Measurements from ENCODE around the gene VKORC1L1.
"Not testable (repeated sequence)": the region's sequence is repeated elsewhere in the genome, so short reads cannot be mapped to it uniquely, and the experiment has no call there.

Gene VKORC1L1

DNA sequence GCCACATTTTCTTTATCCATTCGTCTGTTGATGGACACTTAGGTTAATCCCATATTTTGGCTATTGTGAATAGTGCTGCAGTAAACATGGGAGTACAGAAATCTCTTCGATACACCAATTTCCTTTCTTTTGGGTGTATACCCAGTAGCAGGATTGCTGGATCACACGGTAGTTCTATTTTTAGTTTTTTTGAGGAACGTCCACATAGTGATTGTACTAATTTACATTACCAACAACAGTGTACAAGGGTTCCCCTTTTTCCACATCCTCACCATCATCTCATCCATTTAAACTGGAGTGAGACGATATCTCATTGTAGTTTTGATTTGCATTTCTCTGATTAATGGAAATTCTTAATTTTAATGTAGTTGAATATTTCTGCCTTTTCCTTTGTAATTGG, 19.3 kb downstream of the VKORC1L1 start:
- 0 out of 22 replicates have a peak, but pooled peaks cover 0 to 7% (median 0%) of the 10 kb centered on the region in 11 experiments for H3K9me3 ChIP-seq (replicated peaks in 1 of 11)
- TF ChIP-seq Cebpa-rat (IDR thresholded peaks at IDR 0.05): no peak
- peaks cover 0 to 73% (median 13%) of the 10 kb centered on the region in 11 experiments; a peak in 9 of 22 replicates for H4K20me1 ChIP-seq
- no peak overlapping the region for H3K4me3 ChIP-seq
- no peak overlapping the region for H3K9ac ChIP-seq
- H3K27ac ChIP-seq: peak overlapping the region in 1 of 11 experiments; percentile 46; a peak in 2 of 22 replicates
- H3K27me3 ChIP-seq: no peaks in the 10 kb centered on the region
- H3K4me2 ChIP-seq: peak overlapping the region in 3 of 11 experiments; percentile 59 to 74 (median 68); a peak in 6 of 22 replicates
- peaks cover 7 to 57% (median 32%) of the 10 kb centered on the region in 11 experiments; a peak in 20 of 22 replicates for H3K36me3 ChIP-seq
- peaks cover 4 to 39% (median 12%) of the 10 kb centered on the region in 10 experiments; a peak in 17 of 20 replicates for H3K4me1 ChIP-seq

DNA sequence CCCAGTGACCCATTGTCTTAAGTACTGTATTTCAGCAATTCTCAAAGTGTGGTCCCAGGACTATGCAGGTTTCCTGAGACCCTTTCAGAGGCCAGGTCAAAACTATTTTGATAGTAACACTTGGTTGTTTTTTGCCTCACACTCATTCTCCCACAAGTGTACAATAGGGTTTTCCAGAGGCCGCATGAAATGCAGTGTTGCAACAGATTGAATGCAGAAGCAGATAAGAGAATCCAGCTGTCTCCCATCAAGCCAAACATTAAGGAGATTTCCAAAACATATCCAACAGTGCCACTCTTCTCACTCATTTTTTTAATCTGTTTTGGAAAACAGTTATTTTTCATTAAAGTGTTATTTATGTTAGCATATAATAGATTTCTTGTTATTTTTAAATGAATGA, 20.0 kb downstream of the VKORC1L1 start:
- H4K20me1 ChIP-seq: peaks cover 0 to 67% (median 7%) of the 10 kb centered on the region in 11 experiments; a peak in 9 of 22 replicates
- no peak overlapping the region for H3K9ac ChIP-seq
- peaks cover 4 to 39% (median 12%) of the 10 kb centered on the region in 10 experiments; a peak in 17 of 20 replicates for H3K4me1 ChIP-seq
- H3K4me3 ChIP-seq: no peak overlapping the region
- TF ChIP-seq Cebpa-rat (IDR thresholded peaks at IDR 0.05): no peak
- H3K27ac ChIP-seq: no peak overlapping the region
- H3K4me2 ChIP-seq: peak overlapping the region in 3 of 11 experiments; percentile 59 to 74 (median 68); a peak in 5 of 22 replicates
- H3K9me3 ChIP-seq (replicated peaks in 1 of 11): 0 out of 22 replicates have a peak, but pooled peaks cover 0 to 7% (median 0%) of the 10 kb centered on the region in 11 experiments
- no peaks in the 10 kb centered on the region for H3K27me3 ChIP-seq
- H3K36me3 ChIP-seq: peaks cover 7 to 57% (median 32%) of the 10 kb centered on the region in 11 experiments; a peak in 20 of 22 replicates

DNA sequence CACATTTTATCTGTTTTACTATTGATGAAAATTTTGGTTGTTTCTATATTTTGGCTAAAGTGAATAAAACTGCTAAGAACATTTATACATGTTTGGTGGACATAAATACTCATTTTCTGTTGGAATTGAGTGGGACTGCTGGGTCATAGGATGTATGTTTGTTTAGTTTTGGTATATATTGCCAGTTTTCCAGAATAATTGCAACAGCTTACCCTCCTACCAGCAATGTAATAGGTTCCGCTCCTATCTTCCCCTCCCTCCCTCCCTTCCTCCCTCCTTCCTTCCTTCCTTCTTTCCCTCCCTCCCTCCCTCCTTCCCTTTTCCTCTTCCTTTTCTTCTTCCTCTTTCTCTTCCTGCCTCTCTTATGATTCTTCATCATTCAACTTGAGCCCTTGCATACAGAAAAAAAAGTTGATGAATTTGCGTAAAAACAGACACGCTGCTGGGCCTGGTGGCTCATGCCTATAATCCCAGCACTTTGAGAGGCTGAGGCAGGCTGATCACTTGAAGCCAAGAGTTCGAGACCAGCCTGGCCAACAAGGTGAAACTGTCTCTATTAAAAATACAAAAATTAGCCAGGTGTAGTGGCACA, 23.5 kb downstream of the VKORC1L1 start:
- Histone ChIP-seq H3K27me3 (no peaks in the 10 kb centered on the region), H3K9me3 (replicated peaks in 1 of 11) (peaks cover 5 to 32% (median 21%) of the 10 kb centered on the region in 11 experiments; a peak in 21 of 22 replicates), H3K4me1 (peaks cover 0 to 35% (median 4%) of the 10 kb centered on the region in 10 experiments; a peak in 10 of 20 replicates), H3K27ac (peak overlapping the region in 3 of 11 experiments; percentile 12 to 57 (median 22); a peak in 3 of 22 replicates), H3K9ac (no peak overlapping the region), H4K20me1 (peaks cover 0 to 41% (median 0%) of the 10 kb centered on the region in 11 experiments; a peak in 8 of 22 replicates), H3K4me2 (peak overlapping the region in 4 of 11 experiments; percentile 39 to 68 (median 51); a peak in 6 of 22 replicates), H3K36me3 (peaks cover 10 to 67% (median 52%) of the 10 kb centered on the region in 11 experiments), H3K4me3 (no peak overlapping the region)
- TF ChIP-seq Cebpa-rat (IDR thresholded peaks at IDR 0.05): no peak

DNA sequence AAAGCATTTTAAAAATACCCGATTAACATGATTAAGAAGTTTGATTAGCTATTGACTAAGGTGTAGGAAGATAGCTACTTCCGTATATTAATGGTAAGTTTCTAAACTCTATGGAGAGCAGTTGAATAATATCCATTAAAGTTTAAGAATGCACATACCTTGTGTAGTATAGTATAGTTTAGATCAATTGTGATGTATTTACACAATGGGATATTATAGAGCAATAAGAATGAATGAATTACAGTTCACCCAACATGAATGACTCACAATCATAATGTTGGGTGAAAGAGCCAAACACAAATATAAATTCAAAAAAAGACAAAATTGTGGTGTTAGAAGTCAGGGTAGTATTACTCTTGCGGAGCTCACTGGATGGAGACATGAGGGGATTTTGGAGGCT, 24.4 kb downstream of the VKORC1L1 start:
- not testable (repeated sequence) for H3K27ac ChIP-seq
- H3K4me1 ChIP-seq: peaks cover 0 to 26% (median 4%) of the 10 kb centered on the region in 10 experiments; a peak in 10 of 20 replicates
- peaks cover 15 to 67% (median 53%) of the 10 kb centered on the region in 11 experiments for H3K36me3 ChIP-seq

DNA sequence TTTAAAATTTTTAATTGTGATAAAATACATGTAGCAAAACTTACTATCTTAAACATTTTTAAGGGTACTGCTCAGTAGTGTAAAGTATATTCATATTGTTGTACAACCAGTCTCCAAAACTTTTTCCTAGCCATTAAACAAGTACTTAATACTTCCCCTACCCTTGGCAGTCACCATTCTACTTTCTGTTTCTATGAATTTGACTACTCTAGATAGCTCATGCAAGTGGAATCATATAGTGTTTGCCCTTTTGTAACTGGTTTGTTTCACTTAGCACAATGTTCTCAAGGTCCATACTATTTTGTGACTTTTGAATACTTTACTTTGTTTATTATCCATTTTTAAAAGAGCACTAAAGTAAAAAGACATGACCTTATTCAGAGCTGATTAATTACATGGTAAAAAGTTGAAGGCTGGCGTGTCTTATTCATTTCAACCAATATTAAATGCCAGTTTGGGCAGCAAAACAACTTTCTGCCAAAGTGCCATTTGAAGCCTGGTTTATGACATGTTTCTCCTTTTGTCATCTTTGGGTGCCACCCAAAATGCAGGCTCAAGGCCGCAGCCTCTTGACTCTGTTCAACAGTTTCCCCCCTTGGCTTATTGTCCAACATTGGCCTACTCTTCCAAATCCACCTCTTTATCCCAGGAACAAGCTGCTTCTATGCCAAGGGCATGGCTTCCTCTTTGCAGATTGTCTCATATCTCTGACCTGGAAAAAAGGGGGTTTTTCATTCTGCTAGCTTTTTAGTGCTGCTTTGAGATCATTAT, 26.0 kb downstream of the VKORC1L1 start:
- not testable (repeated sequence) for H3K9ac ChIP-seq, H3K27ac ChIP-seq, H3K4me2 ChIP-seq, H3K27me3 ChIP-seq, H3K4me3 ChIP-seq
- H3K4me1 ChIP-seq: peaks cover 0 to 15% (median 4%) of the 10 kb centered on the region in 10 experiments; a peak in 10 of 20 replicates
- H4K20me1 ChIP-seq: peaks cover 0 to 16% (median 0%) of the 10 kb centered on the region in 11 experiments; a peak in 3 of 22 replicates
- H3K9me3 ChIP-seq (replicated peaks in 1 of 11): peaks cover 30 to 56% (median 46%) of the 10 kb centered on the region in 11 experiments
- peaks cover 20 to 67% (median 56%) of the 10 kb centered on the region in 11 experiments for H3K36me3 ChIP-seq

More for the DNA sequence above, 24.4 kb downstream of the VKORC1L1 start:
- Histone ChIP-seq H3K4me2 (peak overlapping the region in 1 of 11 experiments; percentile 58; a peak in 2 of 22 replicates), H3K9me3 (replicated peaks in 1 of 11) (peaks cover 15 to 41% (median 30%) of the 10 kb centered on the region in 11 experiments), H4K20me1 (peaks cover 0 to 32% (median 0%) of the 10 kb centered on the region in 11 experiments; a peak in 8 of 22 replicates)
- H3K4me3 ChIP-seq, H3K9ac ChIP-seq, H3K27me3 ChIP-seq: not testable (repeated sequence)

DNA sequence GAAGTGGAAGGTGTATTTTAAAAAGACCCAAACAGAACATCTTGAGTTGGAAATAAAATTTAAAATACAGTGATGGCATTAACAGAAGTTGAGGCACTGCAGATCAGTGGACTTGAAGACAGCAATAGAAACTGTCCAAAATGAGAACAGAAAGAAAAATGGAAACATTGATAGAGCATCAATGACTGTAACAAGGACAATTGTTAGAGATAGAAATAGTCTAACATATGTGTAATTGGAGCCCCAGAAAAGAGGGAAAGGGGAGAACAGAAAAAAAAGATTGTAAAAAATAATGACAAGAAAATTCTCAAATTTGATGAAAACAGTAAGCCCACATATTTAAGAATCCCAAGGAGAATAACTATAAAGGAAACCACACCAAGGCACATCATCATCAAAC, 29.4 kb downstream of the VKORC1L1 start:
- no peak for TF ChIP-seq Cebpa-rat (IDR thresholded peaks at IDR 0.05)
- Histone ChIP-seq H3K9ac (no peak overlapping the region), H3K4me2 (no peak overlapping the region), H3K4me3 (no peak overlapping the region), H3K4me1 (peaks cover 0 to 9% (median under 1%) of the 10 kb centered on the region in 10 experiments; a peak in 2 of 20 replicates), H4K20me1 (peaks cover 0 to 16% (median 0%) of the 10 kb centered on the region in 11 experiments; a peak in 4 of 22 replicates), H3K36me3 (peaks cover 21 to 82% (median 69%) of the 10 kb centered on the region in 11 experiments), H3K27me3 (no peaks in the 10 kb centered on the region), H3K9me3 (replicated peaks in 1 of 11) (peaks cover 37 to 71% (median 64%) of the 10 kb centered on the region in 11 experiments), H3K27ac (no peak overlapping the region)

DNA sequence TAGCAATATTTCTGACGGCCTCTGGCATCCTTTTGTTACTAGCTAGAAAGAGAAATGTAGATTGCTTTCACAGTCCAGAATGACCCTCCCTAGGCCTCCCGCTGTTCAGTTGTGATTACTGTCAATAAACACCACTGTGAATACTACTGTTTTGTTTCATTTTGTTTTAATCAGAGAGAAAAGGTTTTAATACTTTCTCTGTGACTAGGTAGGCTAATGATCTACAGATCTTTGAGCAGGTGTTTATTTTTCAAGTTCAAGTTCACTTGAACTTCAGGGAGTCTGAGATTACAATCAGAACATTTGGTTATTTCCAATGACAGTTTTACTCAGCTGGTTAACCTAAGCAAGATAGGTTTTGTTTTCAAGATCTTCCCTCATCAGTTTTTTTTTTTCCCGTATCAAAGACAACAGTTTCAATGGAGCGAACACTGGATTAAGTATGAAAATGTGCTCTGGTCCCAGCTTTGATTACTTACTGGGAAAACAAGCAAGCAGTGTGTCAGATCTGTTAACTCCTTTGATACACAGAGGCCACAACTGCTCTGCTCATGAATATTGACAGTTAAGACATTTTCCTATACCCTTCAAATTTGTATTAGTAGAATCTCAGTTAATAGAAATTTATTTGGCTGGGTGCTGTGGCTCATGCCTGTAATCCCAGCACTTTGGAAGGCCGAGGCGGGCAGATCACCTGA, 34.8 kb downstream of the VKORC1L1 start:
- Histone ChIP-seq H3K4me2 (no peak overlapping the region), H4K20me1 (peaks cover 0 to 69% (median 25%) of the 10 kb centered on the region in 11 experiments; a peak in 14 of 22 replicates), H3K9me3 (replicated peaks in 1 of 11) (peaks cover 18 to 32% (median 27%) of the 10 kb centered on the region in 11 experiments), H3K27me3 (no peaks in the 10 kb centered on the region), H3K4me3 (no peak overlapping the region), H3K9ac (no peak overlapping the region), H3K36me3 (peaks cover 6 to 63% (median 32%) of the 10 kb centered on the region in 11 experiments), H3K4me1 (peaks cover 0 to 15% (median 4%) of the 10 kb centered on the region in 10 experiments; a peak in 5 of 20 replicates), H3K27ac (no peak overlapping the region)
- no peak for TF ChIP-seq Cebpa-rat (IDR thresholded peaks at IDR 0.05)

DNA sequence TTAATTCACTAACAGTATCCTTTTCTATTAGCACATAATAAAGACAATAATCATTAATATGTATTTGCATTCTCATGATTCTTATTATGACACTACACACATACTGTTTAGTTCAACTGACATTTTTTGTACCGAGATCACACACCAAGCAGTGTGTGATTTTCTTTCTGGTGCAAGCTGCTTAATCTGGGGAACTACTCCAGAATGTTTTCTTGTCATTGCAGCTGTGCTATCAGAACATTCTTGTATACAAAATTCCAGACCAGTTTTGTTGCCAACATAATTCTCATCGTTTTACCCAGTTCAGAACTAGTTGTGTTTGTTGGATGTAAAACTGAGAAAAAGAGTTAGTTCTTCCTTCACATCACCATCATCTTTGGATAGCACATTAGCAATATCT, 37.4 kb downstream of the VKORC1L1 start:
- Histone ChIP-seq H3K4me2 (no peak overlapping the region), H3K9me3 (replicated peaks in 1 of 11) (peaks cover 0 to 7% (median 2%) of the 10 kb centered on the region in 11 experiments; a peak in 7 of 22 replicates)

More for the DNA sequence above, 37.4 kb downstream of the VKORC1L1 start:
- Histone ChIP-seq H3K27ac (no peak overlapping the region), H3K27me3 (no peaks in the 10 kb centered on the region), H3K9ac (no peak overlapping the region), H3K4me3 (no peak overlapping the region), H3K36me3 (peaks cover 0 to 50% (median 12%) of the 10 kb centered on the region in 11 experiments; a peak in 8 of 22 replicates), H3K4me1 (peaks cover 0 to 16% (median 4%) of the 10 kb centered on the region in 10 experiments; a peak in 12 of 20 replicates), H4K20me1 (peaks cover 0 to 94% (median 32%) of the 10 kb centered on the region in 11 experiments; a peak in 15 of 22 replicates)
- no peak for TF ChIP-seq Cebpa-rat (IDR thresholded peaks at IDR 0.05)

Measured in BLaER1 treated with 17β-estradiol and CSF1 and Interleukin-3, amounts not matched to agents 10 nM and 100 nM (cell line).